ENCODE measurements around the gene ZC3H8. TPM values are rescaled to one million over a fixed set of nuclear protein-coding genes. Genes with fewer than 3 reads are reported as not detected.

Gene ZC3H8
- total and polyA plus RNA-seq, 11 donors: 5.1 to 12.2 (median 7.8) TPM

DNA sequence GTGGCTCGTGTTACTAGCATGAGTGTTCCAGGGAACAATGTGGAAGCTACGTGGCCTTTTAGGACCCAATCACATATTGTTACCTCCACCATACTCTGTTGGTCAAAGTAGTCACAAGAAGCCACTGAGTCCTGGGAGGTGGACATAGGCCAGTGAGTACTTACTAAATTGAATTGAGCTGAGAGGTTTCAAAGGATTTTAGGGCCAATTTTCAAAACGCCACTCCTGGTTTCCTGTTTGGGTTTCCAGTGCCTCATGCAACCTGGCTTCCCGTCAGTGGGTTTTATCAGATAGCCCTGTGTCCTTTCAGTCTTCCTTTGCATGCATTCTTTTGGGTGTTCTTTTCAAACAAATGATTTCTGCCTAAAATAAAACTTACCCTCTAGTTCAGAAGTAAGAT is 60.4 kb downstream of the ZC3H8 start:
- H3K4me3 ChIP-seq: no peak overlapping the region
- DNase-seq: no peak
- no peaks in the 10 kb centered on the region for H3K4me1 ChIP-seq
- intact Hi-C loops (cut with DNase I): no loop called here
- 79 to 86% (median 83%) methylated on average over 4 of the region's 4 CpGs for WGBS, 4 donors
- H3K27ac ChIP-seq: no peak overlapping the region
- no peak for TF ChIP-seq POLR2A (IDR thresholded peaks at IDR 0.05)
- TF ChIP-seq, protein P1, sequence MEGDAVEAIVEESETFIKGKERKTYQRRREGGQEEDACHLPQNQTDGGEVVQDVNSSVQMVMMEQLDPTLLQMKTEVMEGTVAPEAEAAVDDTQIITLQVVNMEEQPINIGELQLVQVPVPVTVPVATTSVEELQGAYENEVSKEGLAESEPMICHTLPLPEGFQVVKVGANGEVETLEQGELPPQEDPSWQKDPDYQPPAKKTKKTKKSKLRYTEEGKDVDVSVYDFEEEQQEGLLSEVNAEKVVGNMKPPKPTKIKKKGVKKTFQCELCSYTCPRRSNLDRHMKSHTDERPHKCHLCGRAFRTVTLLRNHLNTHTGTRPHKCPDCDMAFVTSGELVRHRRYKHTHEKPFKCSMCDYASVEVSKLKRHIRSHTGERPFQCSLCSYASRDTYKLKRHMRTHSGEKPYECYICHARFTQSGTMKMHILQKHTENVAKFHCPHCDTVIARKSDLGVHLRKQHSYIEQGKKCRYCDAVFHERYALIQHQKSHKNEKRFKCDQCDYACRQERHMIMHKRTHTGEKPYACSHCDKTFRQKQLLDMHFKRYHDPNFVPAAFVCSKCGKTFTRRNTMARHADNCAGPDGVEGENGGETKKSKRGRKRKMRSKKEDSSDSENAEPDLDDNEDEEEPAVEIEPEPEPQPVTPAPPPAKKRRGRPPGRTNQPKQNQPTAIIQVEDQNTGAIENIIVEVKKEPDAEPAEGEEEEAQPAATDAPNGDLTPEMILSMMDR (IDR thresholded peaks at IDR 0.05): no peak
- no peaks in the 10 kb centered on the region for H3K36me3 ChIP-seq
- H3K27me3 ChIP-seq: no peaks in the 10 kb centered on the region
- H3K9me3 ChIP-seq: no peaks in the 10 kb centered on the region
- ATAC-seq: no peak

- TF ChIP-seq, protein P1 (IDR thresholded peaks at IDR 0.05): no peak
- no peak for TF ChIP-seq POLR2A (IDR thresholded peaks at IDR 0.05)
- Histone ChIP-seq H3K4me1 (no peaks in the 10 kb centered on the region), H3K4me3 (no peak overlapping the region), H3K9me3 (no peaks in the 10 kb centered on the region), H3K27me3 (no peaks in the 10 kb centered on the region), H3K27ac (no peak overlapping the region), H3K36me3 (no peaks in the 10 kb centered on the region)
- WGBS, 4 donors: 95 to 98% (median 96%) methylated on average over 2 of the region's 2 CpGs
- ATAC-seq (no peak), DNase-seq (no peak)
- intact Hi-C loops (cut with DNase I): no loop called here
Measured at GRCh38 chr2:112194028-112194427, 60.8 kb downstream of the ZC3H8 start.

DNA sequence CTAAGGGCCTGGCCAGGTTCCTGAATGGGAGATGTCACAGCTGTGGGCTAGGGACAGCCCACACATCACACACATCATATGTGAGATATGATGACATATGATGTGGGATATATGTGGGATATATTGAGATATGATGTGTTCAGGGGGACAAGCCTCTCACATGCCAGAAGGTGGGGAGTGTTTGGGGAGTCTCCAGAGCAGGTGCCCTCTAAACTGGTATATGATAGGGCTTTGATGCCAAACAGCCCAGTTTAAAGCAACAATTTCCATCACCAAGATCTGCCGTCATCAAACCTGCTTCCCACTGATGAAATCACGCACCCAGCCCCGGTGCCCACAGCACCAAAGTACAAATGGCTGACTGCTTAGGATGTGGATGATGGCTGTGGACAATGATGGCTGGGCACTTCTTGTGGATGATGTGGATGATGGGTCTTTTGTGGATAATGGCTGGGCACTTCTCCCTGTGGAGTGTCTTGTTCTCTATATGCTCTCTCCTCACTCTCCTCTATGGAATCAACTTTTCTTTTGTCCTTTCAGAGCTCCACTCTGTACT is 65.8 kb downstream of the ZC3H8 start:
- DNase-seq: no peak
- WGBS, 4 donors: 95 to 99% (median 97%) methylated on average over 3 of the region's 3 CpGs
- Histone ChIP-seq H3K36me3 (no peaks in the 10 kb centered on the region), H3K27me3 (no peaks in the 10 kb centered on the region), H3K9me3 (no peaks in the 10 kb centered on the region), H3K4me1 (no peaks in the 10 kb centered on the region), H3K27ac (peak overlapping the region in 1 of 12 donors; percentile 62), H3K4me3 (no peak overlapping the region)
- no peak for TF ChIP-seq POLR2A (IDR thresholded peaks at IDR 0.05)
- TF ChIP-seq, protein P1 (IDR thresholded peaks at IDR 0.05): no peak
- intact Hi-C loops (cut with DNase I): no loop called here
- ATAC-seq: no peak

GRCh38 chr2:112187805-112188596 is 66.8 kb downstream of the ZC3H8 start:
- no peak for DNase-seq
- TF ChIP-seq POLR2A (IDR thresholded peaks at IDR 0.05): no peak
- TF ChIP-seq, protein P1 (IDR thresholded peaks at IDR 0.05): no peak
- WGBS, 4 donors: 59 to 69% (median 66%) methylated on average over 9 of the region's 9 CpGs
- H3K27me3 ChIP-seq: no peaks in the 10 kb centered on the region
- H3K27ac ChIP-seq: peak overlapping the region in 1 of 12 donors; percentile 62
- no peaks in the 10 kb centered on the region for H3K36me3 ChIP-seq
- H3K4me1 ChIP-seq: no peaks in the 10 kb centered on the region
- no peaks in the 10 kb centered on the region for H3K9me3 ChIP-seq
- peak in 1 of 4 donors; percentile 55 for ATAC-seq
- no peak overlapping the region for H3K4me3 ChIP-seq
- intact Hi-C loops (cut with DNase I): no loop called here
